ENCODE results near the gene EPB41L2. TPM values are rescaled to one million over a fixed set of nuclear protein-coding genes. Genes with fewer than 3 reads are reported as not detected.

Gene EPB41L2
- total RNA-seq, 4 donors from 2014 or later: 57.2 to 116 (median 85.2) TPM

DNA sequence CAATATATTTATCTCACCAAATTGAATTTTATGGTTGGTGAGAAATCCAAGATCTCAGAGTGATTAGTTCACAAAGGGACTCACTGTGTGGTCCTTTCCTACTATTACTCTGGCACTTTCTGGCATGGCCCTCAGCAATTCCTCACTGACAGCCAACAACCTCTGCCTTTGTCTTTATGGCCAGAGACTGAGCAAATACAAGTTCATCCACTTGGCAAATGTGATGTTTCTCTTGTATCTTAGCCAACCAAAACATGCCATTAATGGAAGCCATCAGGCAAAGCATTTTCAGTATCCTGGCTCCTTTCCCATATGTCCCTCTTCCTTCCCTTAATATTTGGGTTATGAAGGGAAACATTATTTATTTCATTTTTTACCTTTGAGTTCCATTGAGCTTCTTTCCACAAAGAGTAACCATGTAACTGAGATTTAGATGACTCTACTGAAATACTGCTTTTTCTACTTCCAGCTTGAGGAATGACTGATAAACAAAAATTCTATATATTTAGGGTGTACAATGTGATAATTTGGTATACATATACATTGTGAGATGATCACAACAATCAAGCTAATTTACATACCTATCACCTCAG, 266.6 kb downstream of the EPB41L2 start:
- Histone ChIP-seq H3K27ac (no peak overlapping the region), H3K9me3 (peaks cover 0 to 17% (median 0%) of the 10 kb centered on the region in 3 donors), H3K4me1 (peaks cover 0 to 4% (median 3%) of the 10 kb centered on the region in 3 donors), H3K36me3 (no peaks in the 10 kb centered on the region), H3K4me3 (no peak overlapping the region), H3K27me3 (no peaks in the 10 kb centered on the region)
- TF ChIP-seq POLR2AphosphoS5 (IDR thresholded peaks at IDR 0.05) (no peak), POLR2A (IDR thresholded peaks at IDR 0.05) (no peak), CTCF (IDR thresholded peaks at IDR 0.05) (no peak), EP300 (IDR thresholded peaks at IDR 0.05) (no peak)
- ATAC-seq: no peak

DNA sequence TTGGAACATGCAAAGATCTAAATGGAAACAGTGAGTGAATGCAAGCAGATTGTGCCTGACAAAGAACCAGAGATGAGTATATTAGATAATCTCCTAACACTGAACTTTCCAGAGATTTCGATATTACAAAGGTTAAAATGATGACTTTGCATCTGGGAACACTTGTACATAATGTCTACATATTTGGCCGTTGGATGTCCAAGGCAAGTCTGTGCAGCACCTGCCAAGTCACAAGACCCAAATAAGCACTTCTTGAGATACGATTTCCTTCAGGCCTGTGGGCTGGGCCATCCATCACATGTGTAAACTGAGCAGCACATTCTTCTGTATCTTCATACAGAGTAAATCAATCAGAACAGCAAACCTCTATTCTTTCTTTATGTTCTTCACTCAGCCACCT, 268.3 kb downstream of the EPB41L2 start:
- Histone ChIP-seq H3K9me3 (peaks cover 0 to 10% (median 0%) of the 10 kb centered on the region in 3 donors), H3K4me3 (no peak overlapping the region), H3K36me3 (no peaks in the 10 kb centered on the region), H3K27me3 (no peaks in the 10 kb centered on the region), H3K27ac (no peak overlapping the region), H3K4me1 (peaks cover 0 to 4% (median 3%) of the 10 kb centered on the region in 3 donors)
- WGBS, 2 donors (ENCODE audit: low coverage in 1 of 2): 43 to 56% methylated on average over 3 of the region's 3 CpGs
- ATAC-seq: no peak
- no peak for TF ChIP-seq POLR2AphosphoS5 (IDR thresholded peaks at IDR 0.05)
- no peak for TF ChIP-seq EP300 (IDR thresholded peaks at IDR 0.05)
- TF ChIP-seq POLR2A (IDR thresholded peaks at IDR 0.05): no peak
- no peak for TF ChIP-seq CTCF (IDR thresholded peaks at IDR 0.05)

GRCh38 chr6:130794010-130794697, 268.9 kb downstream of the EPB41L2 start:
- 100% methylated on average over 1 of the region's 1 CpG; no CpG with 5 or more reads in 1 of the 2 donors for WGBS, 2 donors (ENCODE audit: low coverage in 1 of 2)
- TF ChIP-seq EP300 (IDR thresholded peaks at IDR 0.05): no peak
- TF ChIP-seq POLR2A (IDR thresholded peaks at IDR 0.05): no peak
- no peak for TF ChIP-seq CTCF (IDR thresholded peaks at IDR 0.05)
- TF ChIP-seq POLR2AphosphoS5 (IDR thresholded peaks at IDR 0.05): no peak
- H3K9me3 ChIP-seq: peaks cover 0 to 8% (median 0%) of the 10 kb centered on the region in 3 donors
- H3K36me3 ChIP-seq: no peaks in the 10 kb centered on the region
- no peaks in the 10 kb centered on the region for H3K27me3 ChIP-seq
- peaks cover 0 to 4% (median 3%) of the 10 kb centered on the region in 3 donors for H3K4me1 ChIP-seq
- ATAC-seq: no peak
- no peak overlapping the region for H3K4me3 ChIP-seq
- no peak overlapping the region for H3K27ac ChIP-seq

Other genes starting within 250 kb of the EPB41L2 start
- gene SMLR1, start 235.8 kb downstream of the EPB41L2 start, total RNA-seq: not detected
- 10 to 100 TPM in 1 of 4 donors, 1 to 10 TPM in 3; 5.9 to 15.1 (median 7.2) TPM for gene AKAP7, start 72.2 kb upstream of the EPB41L2 start, total RNA-seq